BE2C (cell line): Measurements from ENCODE around the gene LYPD3.

Experiments used
- DNase-seq: peaks from one replicate; pipeline ENCODE4 v3.0.0-alpha.2; 2020
- H3K27me3 ChIP-seq: fragments of 250-450 bp; sonication (Bioruptor Pico); 2 replicates; pipeline ENCODE4 v1.5.1; 2020; ENCODE audit warnings: mild to moderate bottlenecking
- H3K36me3 ChIP-seq: fragments of 250-450 bp; sonication (Bioruptor Pico); 2 replicates; pipeline ENCODE4 v1.5.1; 2020; ENCODE audit warnings: mild to moderate bottlenecking
- H3K4me1 ChIP-seq: fragments of 250-450 bp; sonication (Bioruptor Pico); 2 replicates; pipeline ENCODE4 v1.5.1; 2020
- H3K4me3 ChIP-seq: 2 replicates; pipeline ENCODE4 v1.5.1; 2011; ENCODE audit warnings: low read depth, low read length
- H3K9me3 ChIP-seq: fragments of 250-450 bp; sonication (Bioruptor Pico); 2 replicates; pipeline ENCODE4 v1.5.1; 2020
- TF ChIP-seq, protein P1 (sequence below): IDR thresholded peaks from 2 replicates; pipeline ENCODE4 v1.5.1; 2012; ENCODE audit warnings: mild to moderate bottlenecking, low read depth, low read length

The LYPD3 gene

DNA sequence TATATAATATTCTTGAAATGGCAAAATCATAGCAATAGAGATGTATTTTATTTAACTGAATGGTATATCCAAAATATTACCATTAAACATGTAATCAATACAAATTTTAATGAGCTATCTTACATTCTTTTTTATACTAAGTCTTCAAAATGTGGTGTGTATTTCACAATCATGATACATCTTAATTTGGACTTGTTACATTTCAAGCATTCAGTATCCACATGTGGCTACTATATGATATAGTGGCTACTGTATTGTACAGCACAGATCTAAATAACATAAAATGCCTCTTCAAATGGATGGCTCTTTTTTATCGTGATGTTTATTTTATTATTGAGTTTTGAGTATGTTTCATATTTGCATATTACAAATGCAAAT, 42.7 kb downstream of the LYPD3 start:
- Histone ChIP-seq H3K27me3 (no peaks in the 10 kb centered on the region), H3K4me1 (no peaks in the 10 kb centered on the region), H3K4me3 (no peak overlapping the region), H3K36me3 (no peaks in the 10 kb centered on the region), H3K9me3 (no peaks in the 10 kb centered on the region)
- TF ChIP-seq, protein P1, sequence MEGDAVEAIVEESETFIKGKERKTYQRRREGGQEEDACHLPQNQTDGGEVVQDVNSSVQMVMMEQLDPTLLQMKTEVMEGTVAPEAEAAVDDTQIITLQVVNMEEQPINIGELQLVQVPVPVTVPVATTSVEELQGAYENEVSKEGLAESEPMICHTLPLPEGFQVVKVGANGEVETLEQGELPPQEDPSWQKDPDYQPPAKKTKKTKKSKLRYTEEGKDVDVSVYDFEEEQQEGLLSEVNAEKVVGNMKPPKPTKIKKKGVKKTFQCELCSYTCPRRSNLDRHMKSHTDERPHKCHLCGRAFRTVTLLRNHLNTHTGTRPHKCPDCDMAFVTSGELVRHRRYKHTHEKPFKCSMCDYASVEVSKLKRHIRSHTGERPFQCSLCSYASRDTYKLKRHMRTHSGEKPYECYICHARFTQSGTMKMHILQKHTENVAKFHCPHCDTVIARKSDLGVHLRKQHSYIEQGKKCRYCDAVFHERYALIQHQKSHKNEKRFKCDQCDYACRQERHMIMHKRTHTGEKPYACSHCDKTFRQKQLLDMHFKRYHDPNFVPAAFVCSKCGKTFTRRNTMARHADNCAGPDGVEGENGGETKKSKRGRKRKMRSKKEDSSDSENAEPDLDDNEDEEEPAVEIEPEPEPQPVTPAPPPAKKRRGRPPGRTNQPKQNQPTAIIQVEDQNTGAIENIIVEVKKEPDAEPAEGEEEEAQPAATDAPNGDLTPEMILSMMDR = no peak
- DNase-seq = no peak

DNA sequence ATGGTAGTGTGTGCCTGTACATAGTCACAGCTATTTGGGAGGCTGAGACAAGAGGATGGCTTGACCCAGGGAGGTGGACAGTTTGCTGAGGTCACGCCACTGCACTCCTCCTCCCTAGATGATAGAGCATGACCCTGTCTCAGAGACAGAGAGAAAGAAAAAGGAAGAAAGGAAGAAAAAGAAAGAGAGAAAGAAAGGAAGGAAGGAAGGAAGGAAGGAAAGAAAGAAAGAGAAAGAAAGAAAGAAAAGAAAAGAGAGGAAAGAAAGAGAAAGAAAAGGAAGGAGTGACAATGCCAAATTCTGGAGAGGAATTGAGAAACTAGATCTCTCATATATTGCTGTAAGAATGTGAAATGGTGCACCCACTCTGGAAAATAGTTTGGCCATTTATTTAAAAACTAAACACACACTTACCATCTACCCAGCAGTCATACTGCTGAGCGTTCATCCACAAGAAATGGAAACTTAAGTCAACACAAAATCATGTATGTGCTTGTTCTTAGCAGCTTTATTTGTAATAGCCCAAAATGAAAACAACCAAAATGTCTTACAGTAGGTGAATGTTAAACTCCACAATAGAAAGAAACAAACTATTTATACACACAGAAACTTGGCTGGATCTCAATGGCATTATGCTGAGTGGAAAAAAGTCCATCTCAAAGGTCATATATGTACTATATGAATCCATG, 43.3 kb downstream of the LYPD3 start:
- no peak for DNase-seq
- TF ChIP-seq, protein P1 = no peak
- Histone ChIP-seq H3K27me3 (no peaks in the 10 kb centered on the region), H3K4me3 (no peak overlapping the region), H3K36me3 (no peaks in the 10 kb centered on the region), H3K9me3 (no peaks in the 10 kb centered on the region), H3K4me1 (no peaks in the 10 kb centered on the region)

DNA sequence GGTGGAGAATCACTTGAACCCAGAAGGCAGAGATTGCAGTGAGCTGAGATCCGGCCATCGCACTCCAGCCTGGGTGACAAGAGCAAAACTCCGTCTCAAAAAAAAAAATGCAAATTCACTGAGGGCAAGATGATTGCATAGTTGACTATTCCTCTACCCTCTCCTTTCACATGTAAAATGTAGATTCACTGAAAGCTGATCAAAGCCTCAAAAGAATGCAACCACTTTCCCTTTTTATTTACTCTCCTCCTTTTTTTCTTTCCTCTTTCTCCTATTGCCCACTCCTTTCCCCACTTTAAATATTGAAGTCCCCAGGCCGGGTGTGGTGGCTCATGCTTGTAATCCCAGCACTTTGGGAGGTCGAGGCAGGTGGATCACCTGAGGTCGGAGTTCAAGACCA, 44.5 kb downstream of the LYPD3 start:
- no peaks in the 10 kb centered on the region for H3K4me1 ChIP-seq
- no peak for DNase-seq
- no peaks in the 10 kb centered on the region for H3K36me3 ChIP-seq
- TF ChIP-seq, protein P1 = no peak
- no peaks in the 10 kb centered on the region for H3K27me3 ChIP-seq
- H3K9me3 ChIP-seq = no peaks in the 10 kb centered on the region
- no peak overlapping the region for H3K4me3 ChIP-seq

DNA sequence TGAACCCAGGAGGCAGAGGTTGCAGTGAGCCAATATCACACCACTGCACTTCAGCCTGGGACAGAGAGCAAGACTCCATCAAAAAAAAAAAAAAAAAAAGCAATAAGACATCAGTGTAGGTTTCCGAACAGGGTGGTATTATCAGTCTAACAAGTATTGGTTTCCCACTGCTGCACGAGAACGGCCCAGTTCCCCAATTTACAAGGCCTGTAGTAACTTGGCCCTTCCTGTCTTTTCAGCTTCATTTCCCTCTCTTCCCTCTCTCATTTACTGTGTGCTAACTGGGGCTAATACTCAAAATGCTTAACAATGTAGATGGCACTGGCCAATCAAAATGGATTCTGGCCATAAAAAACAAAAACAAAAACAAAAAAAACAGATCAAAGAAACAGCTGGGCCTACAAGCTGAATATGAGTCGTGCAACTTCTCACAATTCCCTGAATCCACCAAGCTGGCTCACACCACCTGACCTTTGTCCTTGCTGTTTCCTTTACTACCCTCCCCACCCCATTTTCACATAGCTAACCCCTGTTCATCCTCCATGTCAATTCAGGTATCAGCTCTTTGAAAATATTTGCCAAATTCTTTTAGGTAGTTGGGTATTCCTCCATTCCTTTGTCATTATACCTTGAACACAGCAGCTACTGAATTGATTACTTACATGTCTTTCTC, 48.3 kb downstream of the LYPD3 start:
- Histone ChIP-seq H3K4me3 (no peak overlapping the region), H3K4me1 (no peaks in the 10 kb centered on the region), H3K27me3 (no peaks in the 10 kb centered on the region), H3K36me3 (no peaks in the 10 kb centered on the region), H3K9me3 (no peaks in the 10 kb centered on the region)
- TF ChIP-seq, protein P1 = no peak
- DNase-seq = no peak

DNA sequence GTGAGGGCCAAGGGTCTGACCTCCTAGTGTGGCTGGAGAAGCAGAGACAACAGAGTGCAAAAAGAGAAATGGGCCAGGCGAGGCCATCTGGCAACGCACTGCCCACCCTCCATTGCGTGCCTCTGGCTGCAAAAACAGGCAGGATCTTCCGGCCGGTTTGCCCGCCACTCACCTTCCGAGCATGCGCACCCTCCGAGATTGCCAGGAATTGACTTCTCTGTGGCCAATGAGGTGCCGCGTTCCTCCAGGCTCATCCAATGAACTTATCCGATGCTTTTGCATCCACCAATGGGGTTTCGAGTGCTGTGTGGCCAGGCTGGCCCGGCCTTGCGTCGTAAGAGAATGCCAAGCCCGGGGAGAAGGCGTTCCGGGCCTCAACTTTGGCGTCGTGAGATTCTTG, 50.9 kb downstream of the LYPD3 start, which contains the start of gene TEX101:
TEX101 (plus strand) TSS at position 337 of the 400 bp plus-strand sequence. CDS start 1,030 bp downstream, outside the sequence.
- Histone ChIP-seq H3K4me3 (no peak within 1 kb of the TSS), H3K36me3 (no peaks in the 10 kb centered on the region), H3K9me3 (no peaks in the 10 kb centered on the region), H3K4me1 (no peaks in the 10 kb centered on the region), H3K27me3 (no peaks in the 10 kb centered on the region)
- DNase-seq = no peak
- TF ChIP-seq, protein P1 = no peak

DNA sequence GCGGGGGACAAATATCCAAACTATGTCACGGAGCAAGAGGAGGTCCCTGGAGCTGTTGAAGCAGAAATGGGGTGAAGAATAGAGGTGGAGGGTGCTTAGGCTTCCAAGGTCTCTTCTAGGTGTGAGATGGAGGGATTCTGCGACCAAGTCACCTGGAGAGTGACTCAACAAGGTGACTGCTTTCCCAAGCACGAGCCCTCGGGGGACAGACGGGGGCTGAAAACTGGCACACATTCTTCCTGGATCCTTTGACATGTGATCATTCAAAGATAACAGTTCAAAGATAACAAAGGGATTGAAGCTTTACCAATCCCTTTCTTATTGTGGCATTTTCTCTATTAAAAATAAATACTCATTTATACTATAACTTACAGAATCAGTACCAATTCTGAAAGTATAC, 53.0 kb downstream of the LYPD3 start:
- DNase-seq = no peak
- no peak overlapping the region for H3K4me3 ChIP-seq
- no peaks in the 10 kb centered on the region for H3K4me1 ChIP-seq
- TF ChIP-seq, protein P1 = no peak
- no peaks in the 10 kb centered on the region for H3K36me3 ChIP-seq
- no peaks in the 10 kb centered on the region for H3K27me3 ChIP-seq
- H3K9me3 ChIP-seq = no peaks in the 10 kb centered on the region
